Fibroblast of skin of back (primary cell): Measurements from ENCODE around the gene FAM13C.
A peak's percentile ranks its signal among the peaks of the same experiment; 100 is the strongest.

Experiments used
- DNase-seq: peaks from one replicate; pipeline ENCODE4 v3.0.0-alpha.2; 2013

Gene FAM13C

DNA sequence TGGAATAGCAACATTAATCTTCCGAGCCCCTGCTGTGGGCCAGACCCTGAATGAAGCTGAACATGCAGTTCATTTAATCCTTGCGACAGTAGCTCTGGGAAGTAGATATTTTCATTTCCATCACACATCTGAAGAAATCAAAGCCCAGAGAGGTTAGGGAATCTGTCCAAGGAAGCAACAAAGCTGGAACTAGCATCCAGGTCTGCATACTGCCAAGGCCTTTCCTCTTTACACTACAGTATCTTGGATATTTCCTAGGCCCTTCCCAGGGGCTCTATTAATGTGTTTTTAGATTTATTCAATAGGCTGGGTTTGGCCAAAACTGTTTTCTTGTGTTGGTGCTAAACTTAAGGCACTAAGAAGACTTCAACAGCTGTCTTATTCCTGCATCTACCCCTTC is 48.1 kb downstream of the FAM13C start:
- DNase-seq = no peak

DNA sequence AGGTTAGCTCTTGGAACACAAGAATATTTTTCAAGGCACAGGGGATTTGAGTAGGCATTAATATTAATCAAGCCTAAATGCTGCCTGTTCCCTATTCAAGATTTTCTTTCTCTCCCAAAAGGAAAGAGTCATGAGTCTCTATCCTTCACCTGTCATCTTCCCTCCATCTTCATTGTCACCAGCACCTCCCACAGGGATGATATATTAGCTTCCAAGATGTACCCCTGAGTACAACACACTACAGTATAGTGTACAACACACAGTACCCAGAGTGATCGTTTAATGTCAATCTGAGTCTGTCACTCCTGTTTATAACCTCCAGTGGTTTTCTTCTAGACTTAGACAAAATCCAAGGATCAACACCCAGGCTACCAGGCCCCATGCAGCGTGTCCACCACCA is 50.1 kb downstream of the FAM13C start:
- no peak for DNase-seq

DNA sequence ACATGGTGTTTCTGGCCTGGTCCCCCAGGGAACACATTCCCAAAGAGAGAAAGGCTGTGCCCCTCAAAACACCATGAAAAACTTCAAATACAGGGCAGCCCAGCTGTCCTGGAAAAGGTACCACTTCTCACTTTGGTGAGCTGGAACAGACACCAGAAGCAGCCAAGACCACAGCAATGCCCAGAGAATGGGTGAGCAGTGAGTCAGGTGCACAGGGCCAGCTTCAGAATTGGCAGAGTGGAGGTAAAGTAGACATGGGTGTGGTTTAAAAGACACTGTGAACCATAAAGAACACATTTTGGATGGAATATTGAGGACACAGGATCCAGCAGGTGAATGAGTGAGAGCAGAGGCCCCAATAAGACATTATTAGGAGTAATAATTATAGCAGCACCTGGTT is 51.3 kb downstream of the FAM13C start:
- DNase-seq = no peak

DNA sequence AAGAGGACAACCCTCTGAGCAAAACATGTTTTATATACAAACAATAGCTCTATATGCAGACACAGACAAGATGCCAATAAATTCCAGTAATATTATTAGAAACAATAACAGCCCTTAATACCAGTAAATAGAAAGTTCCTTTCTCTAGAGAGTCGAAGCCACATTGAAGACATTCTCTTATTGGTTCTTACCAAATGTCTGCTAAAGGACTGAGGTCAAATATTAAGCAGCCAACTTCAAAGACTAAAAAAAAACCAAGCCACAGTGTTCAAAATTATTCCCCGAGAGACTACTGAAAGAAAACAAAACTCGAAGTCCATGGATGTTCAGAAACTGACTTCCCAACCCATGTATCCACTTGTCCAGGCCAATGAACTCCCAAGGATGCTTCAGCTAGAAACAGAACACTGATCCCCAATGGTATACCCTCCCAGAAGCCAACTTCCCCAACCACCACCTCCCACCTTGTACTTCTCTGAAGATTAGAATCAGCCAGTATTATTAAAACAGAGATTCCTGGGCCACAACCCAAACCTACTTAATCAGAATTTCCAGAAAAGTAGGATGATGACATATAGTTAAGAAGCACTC is 51.9 kb downstream of the FAM13C start:
- DNase-seq = no peak

DNA sequence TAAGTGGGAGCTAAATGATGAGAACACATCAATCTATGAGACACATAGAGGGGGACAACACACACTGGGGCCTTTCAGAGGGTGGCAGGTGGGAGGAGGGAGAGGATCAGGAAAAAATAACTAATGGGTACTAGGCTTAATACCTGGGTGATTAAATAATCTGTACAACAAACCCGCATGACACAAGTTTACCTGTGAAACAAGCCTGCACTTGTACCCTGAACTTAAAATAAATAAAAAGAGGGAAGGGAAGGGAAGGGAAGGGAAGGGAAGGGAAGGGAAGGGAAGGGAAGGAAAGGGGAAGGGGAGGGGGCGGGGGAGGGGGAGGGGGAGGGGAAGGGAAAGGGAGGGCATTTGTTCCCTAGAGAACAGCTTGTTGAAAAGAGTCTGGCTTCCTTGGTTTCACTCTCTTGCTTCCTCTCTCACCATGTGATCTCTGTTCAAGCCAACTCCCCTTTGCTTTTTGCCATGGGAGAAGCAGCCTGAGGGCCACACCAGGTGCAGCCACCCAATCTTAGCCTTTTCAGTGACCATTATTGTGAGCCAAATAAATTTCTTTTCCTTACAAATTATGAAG is 57.7 kb downstream of the FAM13C start:
- DNase-seq = no peak

DNA sequence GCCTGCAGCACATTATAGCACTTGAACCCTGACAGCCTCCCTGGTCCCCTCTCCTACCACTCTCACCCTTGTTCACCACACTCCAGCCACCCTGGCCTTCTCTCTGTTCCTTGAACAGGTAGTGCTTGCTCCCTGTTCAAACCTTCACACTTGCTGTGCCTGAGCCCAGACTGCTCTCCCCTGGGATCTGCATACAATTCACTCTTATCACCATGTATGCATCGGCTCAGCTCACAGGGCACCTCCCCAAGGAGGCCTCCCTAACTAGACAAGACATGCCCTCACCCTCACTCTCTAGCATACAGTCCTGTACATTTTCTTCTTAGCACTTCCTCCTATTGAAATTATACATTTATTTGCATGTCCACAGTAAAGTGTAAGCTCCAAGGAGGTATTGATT is 59.3 kb downstream of the FAM13C start:
- DNase-seq = no peak

DNA sequence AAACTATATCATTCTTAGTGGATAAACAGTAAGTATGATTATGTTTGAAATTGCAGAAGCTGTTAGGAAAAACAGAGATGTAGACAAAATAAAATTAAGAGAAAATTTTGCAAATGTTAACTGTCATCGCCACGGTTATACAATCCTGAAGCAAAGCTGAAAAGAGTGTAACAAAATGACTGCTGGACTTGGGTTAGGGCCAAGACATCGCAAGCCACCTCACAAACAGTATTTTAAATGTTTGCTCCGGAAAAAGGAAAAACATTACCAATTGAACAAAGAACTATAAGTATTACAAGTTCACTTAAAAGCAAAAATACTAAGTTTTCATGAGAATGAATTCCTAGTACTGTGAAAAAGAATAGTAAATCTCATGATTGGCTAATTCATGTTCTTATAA is 60.0 kb downstream of the FAM13C start:
- DNase-seq = no peak

DNA sequence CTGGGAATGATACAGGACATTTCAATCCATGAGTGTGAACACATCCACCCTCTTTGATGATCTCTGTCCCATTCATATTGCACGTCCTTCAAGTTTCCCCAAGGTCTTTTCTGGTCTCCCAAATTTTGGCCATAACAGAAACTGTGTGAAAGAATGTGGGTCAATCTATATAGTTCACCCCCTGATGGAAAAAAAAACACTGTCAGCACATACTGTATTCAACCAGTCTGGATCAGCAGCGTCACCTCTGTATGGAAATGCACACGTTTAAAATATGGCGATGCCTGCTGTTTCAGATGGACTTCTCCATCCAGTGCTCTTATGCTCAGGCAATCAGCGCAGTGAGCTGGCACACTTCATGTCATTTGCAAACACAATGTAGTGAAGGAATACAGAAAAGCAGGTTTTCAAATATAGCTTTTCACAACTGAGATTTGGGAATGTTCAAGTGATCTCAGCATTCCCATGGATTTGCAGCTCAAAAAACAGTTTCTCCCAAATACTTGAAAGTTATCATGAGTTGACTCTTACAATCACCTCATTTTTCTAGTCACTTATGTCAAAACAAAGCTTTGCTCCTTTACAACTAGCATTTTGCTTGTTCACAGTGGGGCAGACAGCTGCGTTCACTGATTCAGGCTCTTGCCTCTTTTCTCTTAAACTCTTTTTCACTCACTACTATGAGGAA is 61.1 kb downstream of the FAM13C start:
- no peak for DNase-seq

DNA sequence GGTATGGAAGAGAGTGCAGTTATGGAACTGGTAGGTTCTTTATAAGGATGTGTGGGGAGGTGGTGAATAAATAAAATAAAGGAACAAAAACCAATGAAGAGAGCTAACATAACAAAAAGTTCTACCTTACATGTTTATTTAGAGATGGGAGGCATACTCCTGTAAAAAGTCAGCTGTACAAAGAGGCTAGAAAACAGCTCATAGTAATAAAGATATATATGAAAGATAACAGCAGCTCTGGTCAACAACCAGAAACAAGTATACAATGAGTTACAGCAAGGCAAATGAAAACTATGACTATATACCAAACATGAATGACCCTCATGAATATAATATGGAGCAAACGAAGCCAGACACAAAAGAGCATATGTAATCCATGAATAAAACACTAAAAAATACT is 62.0 kb downstream of the FAM13C start:
- DNase-seq = no peak

DNA sequence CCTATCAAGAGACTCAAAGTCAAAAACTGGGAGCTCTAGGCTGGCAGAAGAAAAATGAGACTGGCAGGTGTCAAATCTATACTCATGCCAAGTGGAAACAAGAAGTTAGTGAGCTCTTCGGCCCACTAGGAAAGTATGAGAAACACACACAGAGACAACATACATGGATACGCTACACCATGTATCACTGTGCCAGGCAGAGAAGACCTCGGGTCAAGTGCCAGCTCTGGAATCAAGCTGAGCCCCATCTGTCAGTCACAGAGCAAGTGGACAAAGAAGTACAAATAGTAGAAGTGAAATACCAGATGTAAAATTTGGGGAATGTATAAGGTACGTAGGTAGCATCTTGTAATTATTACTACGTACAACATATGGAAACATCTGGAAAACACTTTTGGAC is 62.4 kb downstream of the FAM13C start:
- DNase-seq = no peak

DNA sequence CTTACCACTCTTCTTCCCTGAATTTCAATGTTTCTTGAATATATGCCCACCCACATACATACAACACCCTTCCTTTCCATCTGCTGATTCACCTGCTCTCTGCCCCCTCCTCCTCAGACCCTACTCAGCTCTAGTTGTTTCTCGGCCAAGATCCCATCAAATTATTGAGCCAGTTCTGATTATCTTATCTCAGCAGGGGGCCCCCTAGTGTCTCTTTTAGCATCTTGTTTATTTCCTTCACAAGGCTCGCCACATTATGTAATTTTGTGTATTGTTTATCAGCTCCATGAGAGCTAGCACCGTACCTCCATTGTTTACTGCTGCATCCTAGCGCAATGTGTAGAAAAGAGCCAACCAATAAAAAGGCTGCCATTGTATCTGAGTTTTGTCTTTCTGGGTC is 71.9 kb downstream of the FAM13C start:
- no peak for DNase-seq

DNA sequence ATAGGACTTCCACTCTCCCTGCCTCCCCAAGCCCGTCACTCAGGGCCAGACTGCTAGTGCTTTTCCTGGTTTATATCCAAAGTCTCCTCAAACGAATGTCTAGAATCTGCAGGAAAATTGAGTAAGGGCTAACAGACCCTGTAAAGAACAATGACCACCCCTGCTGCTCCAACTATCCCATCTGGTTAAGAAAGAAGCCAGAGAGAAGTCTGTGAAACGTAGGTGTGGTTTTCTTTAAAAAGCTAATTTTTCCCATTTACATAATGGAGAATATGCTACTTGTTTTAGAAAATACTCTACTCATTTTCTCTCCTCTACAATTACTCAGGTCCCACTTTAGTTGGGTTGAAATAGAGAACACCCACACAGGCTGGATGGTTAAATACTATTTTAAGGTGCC is 72.5 kb downstream of the FAM13C start:
- DNase-seq = no peak

DNA sequence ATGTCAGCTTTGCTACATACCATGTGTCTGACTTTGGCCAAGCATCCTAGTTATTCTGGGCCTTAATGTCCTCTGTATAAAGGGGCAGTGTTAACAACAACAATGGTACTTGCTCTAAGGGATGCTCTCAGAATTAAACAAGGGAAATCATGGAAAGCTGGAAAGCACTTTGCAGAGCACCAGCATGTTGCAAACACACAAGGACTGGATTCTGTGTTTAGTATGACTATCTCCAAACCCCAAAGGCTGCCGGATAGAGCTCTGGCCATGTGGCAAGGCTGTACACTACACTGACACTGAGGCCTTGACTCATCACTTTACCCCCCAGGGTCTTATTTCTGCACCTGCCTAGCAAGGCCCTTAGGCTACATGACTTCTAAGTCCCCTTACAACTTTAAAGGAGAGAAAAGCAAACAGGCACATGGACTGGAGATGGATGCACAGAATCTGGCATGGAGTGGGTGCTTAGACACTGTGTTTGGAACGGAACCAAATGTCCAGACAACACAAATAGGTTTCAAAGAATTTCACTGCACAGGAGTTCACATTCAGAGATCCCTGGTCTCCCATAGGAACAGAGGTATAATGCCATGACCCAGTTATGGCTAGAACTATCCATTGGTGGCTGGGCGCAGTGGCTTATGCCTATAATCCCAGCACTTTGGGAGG is 74.6 kb downstream of the FAM13C start:
- no peak for DNase-seq

DNA sequence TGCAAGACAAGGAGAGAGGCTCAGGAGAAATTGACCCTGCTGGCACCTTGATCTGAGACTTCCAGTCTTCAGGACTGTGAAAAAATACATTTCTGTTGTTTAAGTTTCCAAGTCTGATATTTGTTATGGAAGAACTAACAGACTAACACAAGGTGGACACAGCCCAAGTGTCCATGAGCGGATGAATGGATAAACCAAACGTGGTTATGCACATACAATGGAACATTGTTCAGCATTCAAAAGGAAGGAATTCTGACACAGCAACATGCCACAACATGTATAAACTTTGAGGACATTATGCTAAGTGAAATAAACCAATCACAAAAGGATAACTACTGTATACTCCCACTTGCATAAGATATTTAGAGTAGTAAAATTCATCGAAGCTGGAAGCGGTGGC is 76.5 kb downstream of the FAM13C start:
- no peak for DNase-seq

DNA sequence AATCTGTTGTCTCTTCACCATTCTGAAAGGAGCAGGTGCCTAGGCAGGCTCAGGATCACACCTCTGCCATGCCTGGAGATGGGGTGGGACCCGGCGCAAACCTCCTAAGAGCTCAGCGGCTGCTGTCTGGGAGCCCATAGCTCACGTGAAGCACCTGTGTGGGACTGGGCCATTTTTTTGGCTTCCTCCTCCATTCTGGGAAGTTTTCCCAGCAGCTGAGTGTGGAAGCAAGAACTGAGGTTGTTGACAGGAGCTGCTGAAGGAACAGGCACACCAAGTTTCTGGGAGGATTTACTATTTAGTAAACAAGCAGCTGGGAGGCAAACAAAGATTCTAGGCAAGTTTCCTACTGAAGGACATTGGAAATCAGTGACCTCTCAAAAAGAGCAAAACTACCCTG is 77.3 kb downstream of the FAM13C start:
- DNase-seq = no peak

DNA sequence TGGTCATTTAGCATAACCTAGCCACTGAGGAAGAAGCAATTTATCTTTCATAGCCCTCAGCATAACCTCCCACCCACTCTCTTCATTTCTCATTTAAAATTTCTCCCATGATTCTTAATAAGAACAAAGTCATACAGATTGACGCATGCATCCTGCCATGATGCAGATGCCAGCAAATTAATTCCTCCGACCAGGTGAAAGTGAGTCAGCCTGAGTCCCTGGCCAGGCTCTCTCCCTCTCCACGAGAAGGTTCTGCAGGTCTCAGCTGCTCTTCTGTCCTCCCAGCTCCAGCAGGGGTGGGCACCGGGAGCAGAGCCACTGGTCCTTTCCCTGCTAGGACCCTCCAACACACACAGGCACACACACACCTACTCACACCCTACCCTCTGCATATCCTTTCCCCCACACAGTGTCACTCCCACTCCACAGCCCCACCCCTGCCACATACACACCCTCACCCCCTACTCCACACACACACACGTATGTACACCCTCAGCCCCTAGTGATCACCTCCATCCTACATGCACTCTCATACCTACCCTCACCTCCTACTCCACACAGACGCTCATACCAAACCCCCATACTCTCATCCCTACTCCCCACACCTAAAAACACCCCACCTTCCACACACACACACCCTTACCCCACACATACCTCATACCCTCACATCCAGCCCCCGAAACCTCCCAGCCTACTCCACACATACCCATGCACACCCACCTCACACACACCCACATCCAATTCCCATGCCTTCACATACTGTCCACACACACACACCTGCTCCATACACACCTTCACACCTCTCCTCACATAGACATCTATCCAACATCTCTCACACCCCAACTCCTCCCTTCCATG is 78.0 kb downstream of the FAM13C start:
- DNase-seq = no peak

DNA sequence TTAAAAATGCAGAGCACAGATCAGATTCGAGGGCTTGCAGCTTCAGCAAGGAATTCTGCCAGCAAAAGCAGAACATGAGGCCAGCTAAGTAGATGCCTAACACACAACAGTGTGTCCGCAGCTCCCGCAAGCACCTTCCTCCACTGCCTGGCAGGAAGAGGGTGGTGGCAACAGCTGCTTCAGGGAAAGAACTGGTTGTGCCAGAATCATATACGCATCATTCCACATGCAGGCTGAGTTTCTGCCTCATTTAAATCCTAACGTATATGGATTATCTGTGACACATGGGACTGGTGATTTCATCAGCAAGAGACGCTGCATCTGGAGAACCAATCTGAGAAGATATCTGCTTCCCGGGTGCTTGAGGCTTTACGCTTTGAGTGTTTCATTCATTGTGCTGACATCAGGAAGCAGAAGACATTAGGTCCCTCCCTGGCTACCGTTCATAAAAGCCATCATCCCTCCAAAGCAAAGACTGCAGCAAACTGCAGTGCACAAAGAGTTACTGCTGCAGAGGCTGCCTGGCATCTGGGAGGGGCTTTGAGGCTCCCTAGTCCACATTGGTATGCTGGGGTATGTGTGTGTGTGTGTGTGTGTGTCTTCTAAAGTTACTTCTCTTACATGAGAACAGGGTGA is 78.8 kb downstream of the FAM13C start:
- peak; percentile 5 for DNase-seq

DNA sequence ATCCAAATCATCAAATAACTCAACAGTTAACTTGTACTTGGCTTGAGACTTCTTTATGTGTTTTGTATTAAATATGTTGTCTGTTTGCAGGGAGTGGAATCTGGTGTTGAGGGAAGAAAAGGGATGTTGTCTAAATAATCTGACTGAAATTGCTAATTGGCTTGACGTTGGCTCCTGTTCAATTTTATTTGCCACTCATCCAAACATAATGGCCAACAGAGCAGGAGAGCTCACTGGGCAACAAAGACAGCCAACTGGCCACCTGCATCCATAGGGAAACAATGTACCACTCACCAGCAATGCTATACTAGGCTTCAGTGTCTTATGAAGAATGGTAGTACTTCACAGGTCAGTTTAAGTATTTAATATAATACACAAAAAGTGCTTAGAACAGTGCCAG is 80.5 kb downstream of the FAM13C start:
- no peak for DNase-seq

DNA sequence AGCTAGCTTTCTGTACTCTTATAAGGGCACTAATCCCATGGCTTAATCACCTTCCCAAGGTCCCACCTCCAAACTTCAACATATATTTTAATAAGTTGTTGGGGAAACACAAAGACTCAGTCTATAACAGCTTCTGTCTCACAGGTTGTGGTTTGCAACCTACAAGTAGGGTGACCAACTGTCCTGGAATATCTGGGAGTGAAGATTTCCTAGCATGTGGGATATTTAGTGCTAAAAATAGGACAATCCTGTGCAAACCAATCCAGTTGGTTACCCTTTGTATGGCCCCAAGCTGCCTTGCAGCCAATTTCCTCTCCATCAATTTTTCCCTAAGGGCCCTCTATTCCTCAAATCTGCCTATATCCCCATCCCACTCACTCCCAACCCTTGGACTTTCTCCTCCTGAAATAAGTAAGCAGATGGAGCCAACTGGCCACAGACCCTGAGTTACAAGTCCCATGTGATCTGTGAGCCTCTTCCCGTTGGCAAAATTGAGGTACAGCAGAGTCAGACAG is 82.3 kb downstream of the FAM13C start:
- no peak for DNase-seq

DNA sequence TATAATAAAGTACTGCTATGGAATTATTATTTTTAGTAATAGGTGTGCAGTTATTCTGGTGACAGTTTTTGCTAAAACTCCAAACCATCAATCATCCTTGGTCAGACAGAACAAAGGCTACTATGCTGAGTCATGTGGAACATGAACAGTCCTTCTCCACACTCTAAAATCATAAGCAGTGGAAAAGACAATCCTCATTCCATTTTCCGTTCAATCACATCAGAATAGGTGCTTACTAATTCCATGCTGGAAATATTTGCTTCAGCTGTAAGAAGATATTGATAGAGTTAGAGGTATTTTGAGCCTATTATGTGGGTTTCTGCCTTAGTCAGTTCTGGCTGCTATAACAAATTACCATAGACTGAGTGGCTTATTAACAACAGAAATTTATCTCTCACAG is 82.9 kb downstream of the FAM13C start:
- DNase-seq = no peak

DNA sequence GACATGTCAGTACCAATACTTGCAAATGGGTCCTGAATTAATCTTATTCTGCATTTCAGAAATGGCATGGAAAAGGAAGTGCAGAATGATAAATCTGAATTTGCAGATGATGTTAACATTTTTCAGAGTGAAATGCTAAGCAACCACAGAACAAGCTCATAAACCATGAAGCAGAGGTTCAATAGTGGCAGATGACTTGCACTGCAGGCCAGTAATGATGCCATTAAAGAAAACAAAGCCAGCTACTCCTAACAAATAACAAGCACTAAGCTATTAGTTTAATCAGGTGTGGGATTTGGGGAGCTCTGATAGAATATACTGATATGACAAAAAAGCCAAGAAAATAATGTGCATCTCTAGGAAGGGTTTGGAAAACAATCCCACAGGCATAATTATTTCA is 85.4 kb downstream of the FAM13C start:
- DNase-seq = no peak

DNA sequence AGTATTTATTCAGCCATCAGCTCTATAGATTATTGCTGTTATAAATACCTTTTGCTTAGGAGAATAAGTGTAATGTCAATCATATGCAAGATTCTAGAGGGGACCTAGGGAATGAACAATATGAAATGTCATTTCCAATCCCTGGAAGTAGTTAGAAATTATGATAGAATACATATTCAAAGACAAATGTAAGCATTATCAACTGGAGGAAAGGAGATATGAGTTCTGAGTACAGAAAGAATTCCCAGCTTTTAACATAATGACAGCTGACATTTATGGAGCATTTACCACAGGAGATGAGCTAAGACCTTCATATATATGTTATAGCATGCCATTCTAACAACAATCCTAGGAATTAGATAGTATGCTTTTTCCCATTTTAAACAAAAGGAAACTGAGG is 86.2 kb downstream of the FAM13C start:
- DNase-seq = no peak
